Keratinocyte (primary cell): ENCODE results near the gene HMSD. TPM values are rescaled to one million over a fixed set of nuclear protein-coding genes. Genes with fewer than 3 reads are reported as not detected.

Source experiments
- DNase-seq: peaks from one replicate; pipeline ENCODE4 v3.0.0-alpha.2; 2011; ENCODE audit warnings: low read depth, missing footprints, low spot score
- FAIRE-seq: peaks from 2 replicates; lab custom pipeline; 2011; peaks lifted over from hg19 to GRCh38; lab: Jason Lieb, UNC
- H2AFZ ChIP-seq: 2 replicates; pipeline ENCODE4 v1.6.0; 2012; ENCODE audit warnings: low read length, control low read depth, inconsistent platforms; ENCODE audit not compliant: control insufficient read depth
- H3K27ac ChIP-seq: 2 replicates; pipeline ENCODE4 v1.5.1; 2011; ENCODE audit warnings: low read length; ENCODE audit not compliant: control insufficient read depth, insufficient read depth
- H3K27me3 ChIP-seq: 3 replicates; pipeline ENCODE4 v1.6.0; 2011; ENCODE audit warnings: low read length; ENCODE audit not compliant: control insufficient read depth, insufficient read depth; ENCODE audit errors: extremely low read depth
- H3K36me3 ChIP-seq, 2 experiments: 2 replicates in 1 of 2; 3 replicates in 1 of 2; pipeline ENCODE4 v1.5.1; 2011; ENCODE audit warnings: low read length in 2 of 2, mild to moderate bottlenecking in 1 of 2; ENCODE audit not compliant: control insufficient read depth in 2 of 2, insufficient read depth in 2 of 2; ENCODE audit errors: extremely low read depth in 1 of 2
- H3K4me1 ChIP-seq: 3 replicates; pipeline ENCODE4 v1.5.1; 2011; ENCODE audit warnings: low read length; ENCODE audit not compliant: control insufficient read depth, insufficient read depth; ENCODE audit errors: extremely low read depth
- H3K4me2 ChIP-seq: 3 replicates; pipeline ENCODE4 v1.6.0; 2011; ENCODE audit warnings: low read depth, low read length; ENCODE audit not compliant: control insufficient read depth, insufficient read depth; ENCODE audit errors: extremely low read depth
- H3K4me3 ChIP-seq, 3 experiments: fragments of 200-600 bp in 1 of 3; sonication (generic) in 1 of 3; 2 replicates in 2 of 3; 3 replicates in 1 of 3; pipeline ENCODE4 v1.5.1; 2011 to 2016; ENCODE audit warnings: low read length in 3 of 3, mild to moderate bottlenecking in 3 of 3, control low read depth in 2 of 3, inconsistent platforms in 1 of 3, low read depth in 1 of 3, mixed read lengths in 1 of 3, mixed run types in 1 of 3, moderate library complexity in 1 of 3; ENCODE audit not compliant: control insufficient read depth in 2 of 3, insufficient read depth in 2 of 3; ENCODE audit errors: extremely low read depth in 1 of 3
- H3K79me2 ChIP-seq: 2 replicates; pipeline ENCODE4 v1.6.0; 2012; ENCODE audit warnings: low read length; ENCODE audit not compliant: control insufficient read depth, insufficient read depth
- H3K9ac ChIP-seq: 3 replicates; pipeline ENCODE4 v1.6.0; 2011; ENCODE audit warnings: low read length; ENCODE audit not compliant: control insufficient read depth, insufficient read depth; ENCODE audit errors: extremely low read depth
- H3K9me1 ChIP-seq: 3 replicates; pipeline ENCODE4 v1.6.0; 2011; ENCODE audit warnings: low read length; ENCODE audit not compliant: control insufficient read depth, insufficient read depth; ENCODE audit errors: extremely low read depth
- H3K9me3 ChIP-seq: 2 replicates; pipeline ENCODE4 v1.5.1; 2012; ENCODE audit warnings: low read depth, low read length; ENCODE audit not compliant: control insufficient read depth
- H4K20me1 ChIP-seq: 3 replicates; pipeline ENCODE4 v1.6.0; 2011; ENCODE audit warnings: low read length; ENCODE audit not compliant: control insufficient read depth, insufficient read depth; ENCODE audit errors: extremely low read depth
- CTCF ChIP-seq, 3 experiments: IDR thresholded peaks in 1 of 3; conservative IDR thresholded peaks in 1 of 3; optimal IDR thresholded peaks in 1 of 3; 2 replicates in 2 of 3; 3 replicates in 1 of 3; pipeline versions ENCODE3 to v1.5.1; 2011; ENCODE audit warnings: low read length in 3 of 3, mild to moderate bottlenecking in 3 of 3, moderate library complexity in 2 of 3, control low read depth in 1 of 3, inconsistent platforms in 1 of 3; ENCODE audit not compliant: insufficient read depth in 2 of 3; ENCODE audit errors: extremely low read depth in 1 of 3
- EZH2 ChIP-seq: IDR thresholded peaks from one replicate; pipeline ENCODE4 v1.6.1; 2012; ENCODE audit warnings: inconsistent platforms, mild to moderate bottlenecking, low read length, moderate library complexity
- dilution Hi-C: fragments of 300-500 bp; cut with MboI; formaldehyde crosslinking; loops from one replicate; pipeline ENCODE4 v1.7.0; 2020; ENCODE audit warnings: low sequenced_read_pairs; ENCODE audit not compliant: extremely low pct_ligation_motif_present
- polyA plus RNA-seq, 5 experiments: library from polyadenylated mRNA; depleted of rRNA in 3 of 5; stranded (reverse) in 3 of 5; stranded (forward) in 1 of 5; unstranded in 1 of 5; fragments of >200 nt; gene quantifications; 1 replicate in 1 of 5; 2 replicates in 3 of 5; 3 replicates in 1 of 5; pipeline versions ENCODE4 v1.2.1 to v1.2.3, GENCODE V29; 2011 to 2012; ENCODE audit warnings: missing spikeins in 2 of 5, low read depth in 1 of 5, low replicate concordance in 1 of 5

The HMSD gene
- polyA plus RNA-seq, 1 donor (not counting 4 experiments of a cell fraction or from before 2014, with no cell fraction given), result 1.2 TPM

GRCh38 chr18:63982361-63982760 is 33.3 kb downstream of the HMSD start:
- Histone ChIP-seq H3K4me3 (no peak overlapping the region), H3K9me1 (no peaks in the 10 kb centered on the region), H3K4me1 (peaks cover 8% of the 10 kb centered on the region), H3K9me3 (no peaks in the 10 kb centered on the region), H3K4me2 (no peak overlapping the region), H3K27me3 (no peaks in the 10 kb centered on the region), H3K36me3 (peaks cover 38 to 44% of the 10 kb centered on the region in 2 experiments), H2AFZ (no peak overlapping the region), H3K79me2 (peaks cover 27% of the 10 kb centered on the region), H3K9ac (no peak overlapping the region), H4K20me1 (no peaks in the 10 kb centered on the region), H3K27ac (no peak overlapping the region)
- no peak for FAIRE-seq
- dilution Hi-C loops, result no loop called here
- DNase-seq, result no peak
- TF ChIP-seq EZH2 (no peak), CTCF (optimal IDR thresholded peaks at IDR 0.05 in 1 of 3, IDR thresholded peaks at IDR 0.05 in 1 of 3, conservative IDR thresholded peaks at IDR 0.05 in 1 of 3; ENCODE audit: extremely low read depth in 1 of 3, insufficient read depth in 2 of 3, low read length in 3 of 3) (no peak)

DNA sequence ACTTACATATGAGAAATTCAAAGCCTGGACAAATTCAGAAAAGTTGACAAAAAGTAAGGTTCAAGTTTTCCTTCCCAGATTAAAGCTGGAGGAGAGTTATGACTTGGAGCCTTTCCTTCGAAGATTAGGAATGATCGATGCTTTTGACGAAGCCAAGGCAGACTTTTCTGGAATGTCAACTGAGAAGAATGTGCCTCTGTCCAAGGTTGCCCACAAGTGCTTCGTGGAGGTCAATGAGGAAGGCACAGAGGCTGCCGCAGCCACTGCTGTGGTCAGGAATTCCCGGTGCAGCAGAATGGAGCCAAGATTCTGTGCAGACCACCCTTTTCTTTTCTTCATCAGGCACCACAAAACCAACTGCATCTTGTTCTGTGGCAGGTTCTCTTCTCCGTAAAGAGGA is 37.8 kb downstream of the HMSD start:
- Histone ChIP-seq H3K27me3 (no peaks in the 10 kb centered on the region), H3K36me3 (peaks cover 14 to 32% of the 10 kb centered on the region in 2 experiments), H4K20me1 (no peaks in the 10 kb centered on the region), H2AFZ (no peak overlapping the region), H3K9me1 (no peaks in the 10 kb centered on the region), H3K4me1 (no peaks in the 10 kb centered on the region), H3K79me2 (no peaks in the 10 kb centered on the region), H3K9me3 (no peaks in the 10 kb centered on the region), H3K27ac (no peak overlapping the region), H3K4me2 (no peak overlapping the region), H3K4me3 (no peak overlapping the region), H3K9ac (no peak overlapping the region)
- no peak for DNase-seq
- dilution Hi-C loops, result no loop called here
- no peak for FAIRE-seq
- TF ChIP-seq CTCF (optimal IDR thresholded peaks at IDR 0.05 in 1 of 3, IDR thresholded peaks at IDR 0.05 in 1 of 3, conservative IDR thresholded peaks at IDR 0.05 in 1 of 3; ENCODE audit: extremely low read depth in 1 of 3, insufficient read depth in 2 of 3, low read length in 3 of 3) (no peak), EZH2 (no peak)
